GM18505 (cell line): ENCODE measurements around the gene UBL5.
A peak's percentile ranks its signal among the peaks of the same experiment; 100 is the strongest.
"Not testable (repeated sequence)": the region's sequence is repeated elsewhere in the genome, so short reads cannot be mapped to it uniquely, and the experiment has no call there.

Experiments used
- ATAC-seq: cut with Tn5 transposase; IDR thresholded peaks from one replicate; pipeline ENCODE4 v1.9.1; 2021; ENCODE audit not compliant: unreplicated experiment
- POLR2A ChIP-seq: IDR thresholded peaks from 4 replicates; pipeline ENCODE4 v1.6.1; 2011; ENCODE audit warnings: borderline replicate concordance; ENCODE audit not compliant: insufficient read depth, insufficient read length; ENCODE audit errors: extremely low read depth

The UBL5 gene

GRCh38 chr19:9827289-9828238, at the start of gene UBL5:
UBL5 (plus strand) TSS chr19:9827918; CDS start chr19:9828338, 420 bp downstream.
- ATAC-seq, result peak; percentile 83
- TF ChIP-seq POLR2A, result peak; percentile 96

GRCh38 chr19:9782338-9782737, 45.4 kb upstream of the UBL5 start:
- no peak for TF ChIP-seq POLR2A
- no peak for ATAC-seq

- not testable (repeated sequence) for ATAC-seq
Observed at GRCh38 chr19:9784163-9784496, 43.6 kb upstream of the UBL5 start.

- peak; percentile 77 for TF ChIP-seq POLR2A
- ATAC-seq, result peak; percentile 76
Observed at GRCh38 chr19:9785367-9786331, 42.1 kb upstream of the UBL5 start.

- no peak for TF ChIP-seq POLR2A
- ATAC-seq, result no peak
Observed at GRCh38 chr19:9786342-9786741, 41.4 kb upstream of the UBL5 start.

GRCh38 chr19:9786819-9787218, 40.9 kb upstream of the UBL5 start:
- no peak for ATAC-seq
- no peak for TF ChIP-seq POLR2A

- not testable (repeated sequence) for ATAC-seq
Observed at GRCh38 chr19:9788604-9789003, 39.1 kb upstream of the UBL5 start.

- no peak for TF ChIP-seq POLR2A
- ATAC-seq, result no peak
Observed at GRCh38 chr19:9789066-9789465, 38.7 kb upstream of the UBL5 start.

GRCh38 chr19:9789579-9789978, 38.1 kb upstream of the UBL5 start:
- not testable (repeated sequence) for ATAC-seq

- ATAC-seq, result not testable (repeated sequence)
Observed at GRCh38 chr19:9791073-9791367, 36.7 kb upstream of the UBL5 start.

GRCh38 chr19:9791552-9792205, 36.0 kb upstream of the UBL5 start:
- no peak for TF ChIP-seq POLR2A
- ATAC-seq, result peak; percentile 45

GRCh38 chr19:9792206-9793070, 35.3 kb upstream of the UBL5 start:
- ATAC-seq, result peak; percentile 46
- no peak for TF ChIP-seq POLR2A

- TF ChIP-seq POLR2A, result no peak
- peak; percentile 17 for ATAC-seq
Observed at GRCh38 chr19:9793071-9793591, 34.6 kb upstream of the UBL5 start.
